GM21737 (cell line): ENCODE measurements around the gene ZDHHC1.
"Not testable (repeated sequence)": the region's sequence is repeated elsewhere in the genome, so short reads cannot be mapped to it uniquely, and the experiment has no call there.

Experiments
- ATAC-seq: cut with Tn5 transposase; IDR thresholded peaks from one replicate; pipeline ENCODE4 v1.9.1; 2021; ENCODE audit warnings: mild to moderate bottlenecking, moderate library complexity; ENCODE audit not compliant: unreplicated experiment

Gene ZDHHC1

DNA sequence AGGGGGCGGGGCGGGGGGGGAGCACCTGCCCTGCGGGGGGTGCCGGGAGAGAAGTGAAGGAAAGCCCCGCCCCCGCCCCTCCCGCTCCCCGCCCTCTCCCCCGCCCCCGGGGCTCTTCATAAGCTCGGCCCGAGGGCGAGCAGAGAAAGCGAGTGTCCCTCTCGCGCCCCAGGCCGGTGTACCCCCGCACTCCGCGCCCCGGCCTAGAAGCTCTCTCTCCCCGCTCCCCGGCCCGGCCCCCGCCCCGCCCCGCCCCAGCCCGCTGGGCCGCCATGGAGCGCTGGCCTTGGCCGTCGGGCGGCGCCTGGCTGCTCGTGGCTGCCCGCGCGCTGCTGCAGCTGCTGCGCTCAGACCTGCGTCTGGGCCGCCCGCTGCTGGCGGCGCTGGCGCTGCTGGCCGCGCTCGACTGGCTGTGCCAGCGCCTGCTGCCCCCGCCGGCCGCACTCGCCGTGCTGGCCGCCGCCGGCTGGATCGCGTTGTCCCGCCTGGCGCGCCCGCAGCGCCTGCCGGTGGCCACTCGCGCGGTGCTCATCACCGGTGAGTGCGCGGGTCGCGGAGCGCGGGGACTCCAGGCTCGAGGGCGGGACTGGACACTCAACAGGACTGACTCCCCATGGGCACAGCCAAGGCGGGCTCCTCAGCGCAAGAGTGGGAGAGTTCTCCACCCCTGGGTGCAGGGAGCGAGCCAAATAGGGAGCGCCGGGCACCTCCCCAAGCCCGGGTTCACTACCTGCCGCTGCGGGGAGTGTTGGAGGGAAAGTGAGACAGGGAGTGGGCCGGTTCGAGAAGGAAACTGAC, 14.9 kb upstream of the ZDHHC1 start, which contains the start of gene HSD11B2:
HSD11B2 (plus strand) TSS at position 145 of the 798 bp plus-strand sequence; CDS start at position 273, 128 bp downstream.
- ATAC-seq: no peak

DNA sequence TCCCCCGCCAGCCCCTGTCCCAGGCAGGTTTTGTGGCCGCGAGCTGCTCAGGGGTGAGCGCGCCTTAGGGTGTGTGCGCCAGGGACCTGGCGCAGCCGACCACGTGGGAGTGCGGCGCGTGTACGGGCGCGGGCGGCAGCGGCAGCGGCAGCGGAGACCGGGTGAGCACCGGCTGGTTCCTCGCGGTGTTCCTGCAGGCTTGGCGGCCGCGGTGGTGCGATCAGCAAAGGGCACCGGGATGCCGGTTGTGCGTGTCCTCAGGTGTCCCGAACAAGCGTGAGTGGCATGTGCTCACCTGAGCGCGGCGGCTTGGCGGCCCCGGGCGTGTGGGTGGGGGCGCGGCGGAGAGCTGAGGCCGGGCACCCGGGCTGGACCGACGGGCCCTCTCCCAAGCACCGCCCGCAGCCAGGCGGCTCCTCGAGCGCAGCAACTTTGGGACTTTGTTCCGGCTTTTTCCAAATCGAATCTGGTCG, 14.3 kb upstream of the ZDHHC1 start:
- ATAC-seq: no peak

DNA sequence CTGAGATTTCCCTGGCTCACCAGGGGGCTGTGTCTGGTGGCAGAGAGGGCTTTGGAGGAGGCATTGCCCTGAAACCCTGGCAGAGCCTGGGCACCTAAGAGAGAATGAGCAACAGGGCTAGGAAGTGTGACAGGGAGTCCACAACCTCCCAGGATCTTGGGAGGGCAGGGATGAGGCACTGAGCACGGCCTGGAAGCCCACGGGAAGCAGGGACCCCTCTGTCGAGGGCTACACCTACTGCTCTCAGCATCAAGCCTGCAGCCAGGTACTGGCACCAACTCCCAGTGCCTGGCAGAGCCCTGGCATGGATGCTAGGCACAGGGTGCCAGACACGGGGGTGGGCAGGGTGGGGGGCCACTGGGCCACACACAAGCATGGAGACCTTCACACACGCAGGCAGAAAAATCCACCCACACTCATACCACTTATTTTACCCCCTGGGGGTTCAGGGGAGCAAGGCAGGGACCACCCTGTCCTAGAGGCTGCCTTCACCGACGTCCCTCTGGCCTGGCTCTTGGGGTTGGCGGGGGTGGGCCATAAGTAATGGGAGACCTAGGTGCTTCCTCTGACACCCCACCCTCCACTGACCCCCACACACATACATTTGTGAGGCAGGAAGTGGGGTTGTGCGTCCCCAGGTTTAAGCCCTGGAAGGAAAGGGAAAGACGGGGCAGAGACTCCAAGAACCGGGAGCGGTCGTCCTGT, 13.7 kb upstream of the ZDHHC1 start:
- ATAC-seq: no peak

DNA sequence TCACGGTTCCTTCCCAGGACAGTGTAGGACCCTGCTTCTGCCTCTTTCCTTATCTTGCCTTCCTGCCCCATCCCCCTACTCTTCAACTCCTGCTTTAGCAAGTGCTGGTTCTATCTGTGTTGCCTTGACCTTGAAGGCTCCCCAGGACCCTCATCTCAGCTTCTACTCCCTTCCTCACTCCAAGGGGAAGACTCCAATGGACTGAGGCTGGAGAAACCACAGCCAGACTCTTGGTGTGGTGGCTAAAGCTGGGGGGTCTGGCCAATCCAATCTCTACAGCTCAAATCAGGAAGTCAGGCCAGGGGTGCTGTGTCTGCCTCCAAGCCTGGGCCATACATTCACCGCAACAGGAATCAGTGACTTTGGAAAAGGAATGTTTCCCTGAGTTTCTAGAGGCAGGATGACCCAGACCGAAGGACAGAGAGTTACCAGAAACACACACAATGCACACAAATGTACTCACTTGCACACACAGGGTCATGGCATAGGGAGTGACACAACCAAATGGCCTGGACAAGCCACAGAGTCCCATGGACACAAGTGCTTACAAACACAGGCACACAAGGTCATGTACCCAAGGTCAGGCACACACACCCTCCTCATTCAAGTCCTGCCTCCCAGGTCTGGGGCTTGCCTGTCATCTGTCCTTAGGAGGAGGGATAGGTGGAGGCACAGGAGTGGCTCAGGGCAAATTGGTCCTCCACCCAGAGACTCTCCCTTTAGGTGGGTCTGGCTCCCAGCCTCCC, 12.9 kb upstream of the ZDHHC1 start:
- no peak for ATAC-seq

DNA sequence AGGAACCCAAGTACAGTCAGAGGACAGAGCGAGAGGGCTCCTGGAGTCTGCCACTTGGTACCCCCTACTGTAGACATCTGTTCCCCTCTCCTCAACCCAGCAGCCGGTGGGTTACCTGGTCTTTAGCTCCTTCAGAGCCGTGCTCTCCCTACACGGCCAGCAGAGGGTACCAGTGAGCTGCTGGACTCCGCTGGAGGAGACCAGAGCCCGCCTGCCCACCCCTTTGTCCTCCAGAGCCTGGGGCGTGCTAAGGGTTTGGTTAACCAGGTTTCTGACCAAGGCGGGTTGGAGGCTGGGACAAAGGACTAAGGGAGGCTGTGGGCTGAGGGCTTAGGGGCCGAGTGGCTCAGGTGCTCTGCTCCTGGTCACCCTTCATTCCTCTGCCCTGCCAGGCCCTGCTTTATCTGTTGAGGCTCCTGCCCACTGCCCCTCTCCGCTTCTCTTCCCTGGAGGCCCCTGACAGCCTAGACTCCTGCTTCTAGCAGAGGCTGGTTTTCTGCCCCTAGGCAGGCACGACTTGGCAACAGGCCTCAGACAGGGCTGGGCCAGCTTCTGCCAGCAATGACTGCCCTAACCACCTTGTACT, 12.0 kb upstream of the ZDHHC1 start:
- no peak for ATAC-seq

DNA sequence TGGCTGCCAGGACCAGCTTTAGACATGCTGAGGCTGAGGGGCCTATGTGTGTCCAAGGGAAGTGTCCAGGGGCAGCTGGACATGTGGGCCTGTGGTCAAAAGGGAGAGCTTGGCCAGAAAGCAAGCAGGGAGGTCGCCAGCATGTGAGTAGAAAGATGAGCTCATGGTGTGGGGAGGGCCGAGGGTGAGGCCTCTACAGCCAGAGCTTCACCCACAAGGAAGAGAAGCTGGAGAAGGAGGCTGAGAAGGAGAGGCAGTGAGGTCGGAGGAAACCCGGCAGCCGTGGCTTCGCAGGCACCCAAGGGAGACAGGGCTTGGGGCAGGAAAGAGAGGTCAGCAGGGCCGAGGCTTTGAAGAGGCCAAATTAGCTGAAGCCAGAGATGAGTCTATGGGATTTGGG, 10.7 kb upstream of the ZDHHC1 start:
- no peak for ATAC-seq

DNA sequence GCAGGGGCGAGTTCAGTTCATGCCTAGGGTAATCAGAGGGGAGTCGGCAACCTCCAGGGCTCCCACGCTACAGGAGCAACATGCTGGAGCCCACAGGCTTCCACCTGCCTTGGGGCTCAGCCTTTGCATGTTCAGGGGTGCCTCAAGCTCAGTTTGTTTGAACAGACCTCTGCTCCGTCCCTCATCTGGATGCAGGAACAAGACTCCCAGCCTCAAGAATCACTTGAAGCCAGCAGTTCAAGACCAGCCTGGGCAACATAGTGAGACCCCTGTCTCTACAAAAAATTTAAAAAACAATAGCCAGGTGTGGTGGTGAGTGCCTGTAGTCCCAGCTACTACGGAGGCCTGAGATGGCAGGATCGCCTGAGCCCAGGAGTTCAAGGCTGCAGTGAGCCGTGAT, 9.7 kb upstream of the ZDHHC1 start:
- no peak for ATAC-seq

DNA sequence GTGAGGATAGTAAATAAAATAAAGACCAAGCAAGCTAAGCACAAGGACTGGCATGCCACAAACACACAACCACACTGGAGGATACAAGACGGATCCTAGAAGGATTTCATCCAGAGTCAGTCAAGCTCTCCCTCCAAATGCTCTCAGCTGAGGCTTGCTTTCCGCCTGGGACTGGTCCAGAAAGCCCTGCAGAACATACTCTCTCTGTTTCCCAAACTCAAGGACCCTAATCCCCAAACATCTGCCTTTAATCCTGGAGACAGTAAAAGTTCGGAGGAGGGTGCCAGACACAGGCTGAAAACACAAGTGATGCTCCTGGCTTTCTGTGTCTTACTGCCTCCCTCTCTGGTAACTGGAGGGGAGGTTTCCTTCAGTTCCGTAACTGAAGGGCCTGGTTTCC, 9.3 kb upstream of the ZDHHC1 start:
- ATAC-seq: no peak

DNA sequence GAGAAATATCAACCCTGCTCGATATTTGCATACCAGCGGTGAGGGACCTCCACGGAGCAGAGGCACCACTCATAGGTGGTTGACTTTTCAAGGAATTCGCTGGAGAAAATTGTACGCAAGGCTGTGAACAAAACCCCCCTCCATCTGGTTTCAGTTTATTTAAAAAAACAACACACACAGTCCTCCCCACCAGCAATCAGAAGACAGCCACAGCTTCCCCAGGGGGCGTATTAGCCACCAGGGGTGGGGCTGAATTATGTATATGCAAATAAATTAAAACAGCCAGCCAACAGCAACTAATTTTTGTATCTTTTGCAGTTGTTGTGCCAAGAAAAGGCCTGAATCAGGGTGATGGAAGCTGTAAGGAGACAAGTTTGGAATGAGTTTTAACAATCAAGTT, 8.8 kb upstream of the ZDHHC1 start:
- ATAC-seq: no peak

DNA sequence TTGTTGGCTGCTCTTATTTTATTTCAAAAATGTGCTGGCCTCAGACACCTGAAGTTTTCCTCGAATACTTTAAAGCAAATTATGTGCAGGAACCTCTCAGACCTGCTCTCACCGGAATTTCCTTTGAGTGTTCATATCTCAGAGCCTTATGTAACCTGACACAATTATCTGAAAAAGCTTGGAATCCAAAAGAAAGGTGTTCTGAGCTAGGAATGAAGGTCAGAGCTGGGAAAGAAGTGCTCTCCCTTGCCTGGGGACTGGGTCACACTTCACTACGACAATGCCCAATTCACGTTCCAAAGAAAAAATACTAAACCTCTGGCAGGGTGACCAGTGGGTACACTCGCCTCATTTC, 8.0 kb upstream of the ZDHHC1 start:
- ATAC-seq: no peak

DNA sequence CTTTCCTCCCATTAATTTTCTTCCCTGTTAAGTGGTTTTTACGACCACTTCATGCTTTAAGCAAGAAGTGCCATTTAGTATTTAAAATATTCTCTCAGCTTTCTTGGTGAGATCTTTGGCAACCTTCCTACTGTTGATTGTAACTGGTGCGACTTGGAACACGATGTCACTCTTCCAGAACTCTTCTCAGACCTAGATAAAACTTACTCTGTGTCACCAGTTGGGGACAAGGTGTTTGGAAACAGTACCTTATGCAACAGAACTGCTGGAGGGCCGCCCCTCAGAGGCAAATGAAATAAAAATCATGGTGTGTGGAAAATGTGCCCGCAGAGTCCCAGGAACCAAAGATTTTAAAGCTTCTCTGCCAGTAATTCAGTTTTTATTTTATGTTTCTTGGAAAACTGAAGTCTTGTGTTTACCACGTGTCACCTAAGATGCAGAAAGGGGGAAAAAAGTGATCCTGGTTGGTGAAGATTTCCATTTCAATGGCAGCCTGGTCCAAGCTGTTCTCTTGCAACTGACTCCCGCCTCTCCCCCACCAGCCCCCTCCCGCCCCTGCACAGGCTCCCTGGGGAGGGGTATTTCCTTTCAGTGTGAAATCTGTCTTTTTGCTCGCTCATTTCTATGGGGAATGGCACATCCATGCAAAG, 7.5 kb upstream of the ZDHHC1 start:
- no peak for ATAC-seq

DNA sequence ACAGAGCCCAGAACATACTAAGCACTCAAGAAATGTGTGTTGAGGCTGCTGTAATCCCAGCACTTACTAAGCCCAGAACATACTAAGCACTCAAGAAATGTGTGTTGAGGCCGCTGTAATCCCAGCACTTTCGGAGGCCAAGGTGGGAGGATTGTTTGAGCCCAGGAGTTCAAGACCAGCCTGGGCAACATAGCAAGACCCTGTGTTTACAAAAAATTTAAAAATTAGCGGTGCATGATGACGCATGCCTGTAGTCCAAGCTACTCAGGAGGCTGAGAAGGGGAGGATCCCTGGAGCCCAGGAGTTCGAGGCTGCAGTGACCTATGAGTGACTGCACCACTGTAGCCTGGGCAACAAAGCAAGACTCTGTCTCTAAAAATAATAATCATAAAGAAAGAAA, 6.7 kb upstream of the ZDHHC1 start:
- no peak for ATAC-seq

DNA sequence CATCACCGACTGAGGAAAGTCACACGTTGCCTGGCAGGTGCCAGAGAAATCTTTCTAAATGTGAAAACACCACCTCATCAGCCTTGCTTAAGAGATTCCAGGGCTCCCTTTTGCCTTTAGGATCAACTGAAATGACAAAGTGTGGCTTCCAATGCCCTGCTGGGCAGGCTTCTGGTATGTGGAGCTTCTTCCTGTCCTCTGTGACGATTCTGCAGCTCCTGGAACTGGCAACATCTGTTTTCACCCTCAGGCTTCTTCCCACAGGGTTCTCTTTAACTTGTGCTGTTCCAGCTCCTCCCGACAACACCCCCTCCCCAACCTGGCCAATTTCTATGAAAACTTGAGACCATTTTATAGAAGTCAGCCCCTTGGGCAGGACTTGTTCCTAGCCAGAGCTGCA, 4.8 kb upstream of the ZDHHC1 start:
- no peak for ATAC-seq

DNA sequence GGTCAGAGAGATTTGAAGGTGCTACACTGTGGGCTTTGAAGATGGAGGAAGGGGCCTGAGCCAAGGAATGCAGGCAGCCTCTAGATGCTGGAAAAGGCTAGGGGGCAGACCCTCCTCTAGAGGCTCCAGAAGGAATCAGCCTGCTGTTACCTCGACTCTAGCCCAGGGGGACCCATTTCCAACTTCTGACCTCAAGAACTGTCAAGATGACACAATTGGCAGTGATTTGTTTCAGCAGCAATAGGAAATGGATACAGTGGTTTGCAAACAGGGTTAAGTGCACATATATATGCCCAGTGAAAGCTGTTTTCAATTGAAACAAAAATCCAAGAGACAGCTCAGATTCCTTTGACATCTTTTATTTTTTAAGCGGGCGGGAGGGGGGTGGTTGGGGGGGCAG, 3.7 kb upstream of the ZDHHC1 start:
- ATAC-seq: no peak

DNA sequence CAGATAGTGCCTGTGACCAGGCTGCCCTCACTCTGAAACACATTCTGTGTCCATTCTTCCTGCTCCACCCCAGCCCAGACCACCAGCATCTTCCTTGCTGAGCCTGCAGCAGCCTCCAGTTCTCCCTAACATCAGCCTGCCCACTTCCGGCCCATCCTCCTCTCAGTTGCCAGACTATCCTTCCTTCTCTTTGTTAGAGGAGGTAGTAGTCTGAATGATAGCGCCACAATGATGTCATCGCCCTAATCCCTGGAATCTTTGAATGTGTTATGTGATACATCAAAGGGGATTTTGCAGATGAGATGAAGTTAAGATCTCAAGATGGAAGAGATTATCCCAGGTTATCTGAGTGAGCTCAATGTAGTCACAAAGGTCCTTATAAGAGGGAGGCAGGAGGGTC, 3.2 kb upstream of the ZDHHC1 start:
- no peak for ATAC-seq

DNA sequence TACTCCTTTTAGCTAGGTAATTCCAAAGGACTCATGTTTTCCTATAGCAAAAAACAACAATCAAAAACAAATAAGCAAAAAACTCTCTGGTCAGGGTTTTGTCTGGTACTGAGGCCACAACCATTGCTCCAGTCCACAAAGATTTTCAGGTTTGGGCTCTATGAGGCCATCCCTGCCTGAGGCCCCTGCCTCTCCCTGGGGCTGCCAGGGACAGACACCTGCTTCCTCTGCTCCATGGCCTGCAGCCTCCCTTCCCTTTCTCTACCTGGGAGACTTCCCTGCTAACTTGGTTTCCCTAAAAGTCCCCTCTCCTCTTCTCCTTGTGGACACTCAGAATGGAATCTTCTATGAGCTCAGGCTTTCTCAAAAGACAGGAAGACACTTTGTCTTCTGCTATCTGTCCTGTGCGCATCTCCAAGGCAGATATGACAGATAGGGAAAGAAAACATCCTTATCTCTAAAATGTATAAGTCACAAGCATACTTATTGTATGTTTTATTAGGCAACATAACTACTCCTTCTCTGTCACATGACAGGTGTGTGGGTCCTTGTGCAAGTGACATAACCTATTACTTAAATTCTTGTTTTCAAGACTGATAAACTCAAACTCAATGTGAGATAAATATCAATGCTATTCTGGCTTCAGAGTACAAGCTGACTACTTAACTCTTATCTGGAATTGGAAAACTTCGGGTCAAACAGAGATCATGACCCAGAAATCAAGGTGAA, 1.2 kb upstream of the ZDHHC1 start:
- no peak for ATAC-seq

DNA sequence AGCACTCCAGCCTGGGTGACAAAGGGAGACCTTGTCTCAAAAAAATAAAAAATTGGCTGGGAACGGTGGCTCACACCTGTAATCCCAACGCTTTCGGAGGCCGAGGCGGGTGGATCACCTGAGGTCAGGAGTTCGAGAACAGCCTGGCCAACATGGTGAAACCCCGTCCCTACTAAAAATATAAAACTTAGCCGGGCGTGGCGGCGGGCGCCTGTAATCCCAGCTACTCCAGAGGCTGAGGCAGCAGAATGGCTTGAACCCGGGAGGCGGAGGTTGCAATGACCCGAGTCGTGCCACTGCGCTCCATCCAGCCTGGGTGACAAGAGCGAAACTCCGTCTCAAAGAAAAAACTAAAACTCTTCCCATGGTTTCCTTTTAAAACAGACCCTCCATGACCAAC, 856 bp downstream of the ZDHHC1 start:
- ATAC-seq: not testable (repeated sequence)

DNA sequence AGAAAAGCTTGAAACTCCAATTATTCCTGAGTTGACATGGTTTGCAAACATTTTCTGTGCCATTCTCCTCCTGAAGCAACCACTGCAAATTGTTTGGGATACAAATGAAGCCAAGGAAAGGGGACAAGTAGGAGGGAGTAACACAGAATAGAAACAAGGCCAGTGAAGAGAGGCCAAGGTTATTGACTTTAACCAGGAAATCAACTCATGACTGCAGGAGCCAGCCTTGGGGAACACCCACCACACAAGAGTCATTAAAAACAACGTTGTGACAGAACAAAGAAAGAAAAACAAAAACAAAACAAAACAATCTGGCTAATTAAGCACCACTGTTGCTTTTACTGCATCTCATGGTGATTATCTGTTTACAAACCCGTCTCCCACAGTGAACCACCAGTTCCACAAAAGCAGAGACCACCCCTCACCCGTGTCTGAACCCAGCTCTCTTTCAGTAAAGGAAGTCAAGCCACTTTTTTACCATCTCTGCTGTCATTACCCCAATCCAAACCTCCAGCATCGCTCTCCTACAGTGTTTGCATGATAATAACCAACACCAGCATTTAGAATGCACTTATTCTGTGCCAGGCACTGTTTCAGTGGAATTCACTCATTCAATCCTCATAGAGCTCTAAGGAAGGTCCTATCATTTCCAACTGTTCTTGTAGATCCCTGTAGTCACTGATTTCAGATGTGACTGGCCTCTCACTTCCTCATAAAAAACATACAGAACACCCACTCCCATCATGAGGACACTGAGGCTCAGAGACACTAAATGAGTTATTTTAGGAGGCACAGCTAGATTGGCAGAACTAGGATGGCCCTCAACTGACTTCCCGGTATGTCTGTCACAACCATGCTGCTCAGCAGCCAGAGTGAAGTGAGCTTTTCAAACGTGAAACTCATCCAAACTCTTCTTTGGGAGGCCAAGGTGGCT, 2.0 kb downstream of the ZDHHC1 start:
- no peak for ATAC-seq

DNA sequence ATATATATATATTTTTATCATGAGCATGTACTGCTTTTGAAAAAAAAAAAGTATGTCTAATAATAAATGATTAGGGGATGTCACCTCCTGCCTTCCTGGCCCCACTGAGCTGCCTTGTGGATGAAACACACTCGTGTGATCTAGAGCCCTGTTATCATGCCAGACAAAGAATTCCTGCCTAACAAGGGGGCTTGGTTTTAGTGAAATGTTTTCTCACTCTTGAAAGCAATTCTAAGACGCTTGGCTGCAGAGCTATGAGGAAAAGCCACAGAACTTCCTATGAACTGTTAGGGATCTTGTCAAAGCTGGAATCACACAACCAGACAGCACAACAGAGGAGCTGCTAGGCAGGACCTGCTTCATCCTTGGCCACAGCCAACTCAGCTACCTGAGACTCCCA, 4.0 kb downstream of the ZDHHC1 start:
- ATAC-seq: no peak
